Left ventricle myocardium inferior (tissue), 1 donor: Measurements from ENCODE around the gene IQCK. TPM values are rescaled to one million over a fixed set of nuclear protein-coding genes. Genes with fewer than 3 reads are reported as not detected.
A peak's percentile ranks its signal among the peaks of the same experiment; 100 is the strongest.

Experiments used
- DNase-seq: peaks from one replicate; pipeline ENCODE4 v3.0.0-alpha.2; 2020
- H3K27ac ChIP-seq: fragments of 200-600 bp; replicated peaks from 2 replicates; pipeline ENCODE4 v1.8.0; 2021
- H3K27me3 ChIP-seq: fragments of 200-600 bp; 2 replicates; pipeline ENCODE4 v1.8.0; 2021; ENCODE audit warnings: low read depth
- H3K36me3 ChIP-seq: fragments of 200-600 bp; 2 replicates; pipeline ENCODE4 v1.8.0; 2021
- H3K4me1 ChIP-seq: fragments of 200-600 bp; 2 replicates; pipeline ENCODE4 v1.8.0; 2021
- H3K4me3 ChIP-seq: fragments of 200-600 bp; 2 replicates; pipeline ENCODE4 v1.8.0; 2021; ENCODE audit warnings: mild to moderate bottlenecking, moderate library complexity
- H3K9me3 ChIP-seq: fragments of 200-600 bp; replicated peaks from 2 replicates; pipeline ENCODE4 v1.8.0; 2021
- intact Hi-C: fragments of 100-400 bp; cut with micrococcal nuclease; formaldehyde crosslinking; loops from one replicate; pipeline ENCODE4 v1.11.0; 2022
- total RNA-seq: library from RNA; stranded (reverse); fragmentation: NEBNext Ultra II Directional; extraction: Animal tissue kit (Norgen Biotek cat#: 25700); gene quantifications from one replicate; pipeline ENCODE4 v1.2.1, GENCODE V29; 2021
- TF ChIP-seq, protein P1 (sequence below): fragments of 200-600 bp; IDR thresholded peaks from 2 replicates; pipeline ENCODE4 v1.8.0; 2021; ENCODE audit warnings: antibody characterized with exemption, mild to moderate bottlenecking, borderline replicate concordance
- donor health status: DM: no; HTN: yes; CAD: no; lungs with severe emphysema.

IQCK gene
- total RNA-seq, 1 donor from 2014 or later: 6.0 TPM

DNA sequence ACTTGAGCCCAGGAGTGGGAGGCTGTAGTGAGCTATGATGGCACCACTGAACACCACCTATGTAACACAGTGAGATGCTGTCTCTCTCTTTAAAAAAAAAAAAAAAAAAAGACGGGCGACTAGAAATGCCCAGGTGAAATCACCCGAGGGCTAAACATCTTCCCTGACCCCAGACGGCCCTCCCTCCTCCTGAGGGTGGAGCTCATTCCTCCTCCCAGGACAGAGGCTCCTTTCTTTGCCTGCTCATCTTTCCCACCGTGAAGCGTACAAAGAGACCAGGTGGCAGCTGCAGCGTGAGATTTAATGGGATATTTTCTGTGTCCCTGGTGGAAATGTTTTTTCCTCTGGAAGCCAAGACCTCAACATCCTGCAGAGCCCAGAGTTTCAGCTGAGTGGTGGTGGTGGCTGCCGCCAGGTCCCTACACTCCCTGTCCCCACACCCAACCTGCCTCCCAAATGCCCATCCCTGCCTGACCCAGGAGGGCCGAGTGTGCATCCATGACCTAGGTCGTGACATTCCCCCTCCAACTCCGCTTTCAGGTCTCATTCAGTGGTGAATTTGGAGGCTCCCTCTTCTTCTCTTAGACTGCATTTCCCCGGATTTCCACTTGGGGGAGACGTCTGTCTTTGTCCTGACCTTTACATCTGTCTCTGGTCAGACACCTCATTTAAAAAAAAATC is 181.0 kb downstream of the IQCK start:
- TF ChIP-seq, protein P1, sequence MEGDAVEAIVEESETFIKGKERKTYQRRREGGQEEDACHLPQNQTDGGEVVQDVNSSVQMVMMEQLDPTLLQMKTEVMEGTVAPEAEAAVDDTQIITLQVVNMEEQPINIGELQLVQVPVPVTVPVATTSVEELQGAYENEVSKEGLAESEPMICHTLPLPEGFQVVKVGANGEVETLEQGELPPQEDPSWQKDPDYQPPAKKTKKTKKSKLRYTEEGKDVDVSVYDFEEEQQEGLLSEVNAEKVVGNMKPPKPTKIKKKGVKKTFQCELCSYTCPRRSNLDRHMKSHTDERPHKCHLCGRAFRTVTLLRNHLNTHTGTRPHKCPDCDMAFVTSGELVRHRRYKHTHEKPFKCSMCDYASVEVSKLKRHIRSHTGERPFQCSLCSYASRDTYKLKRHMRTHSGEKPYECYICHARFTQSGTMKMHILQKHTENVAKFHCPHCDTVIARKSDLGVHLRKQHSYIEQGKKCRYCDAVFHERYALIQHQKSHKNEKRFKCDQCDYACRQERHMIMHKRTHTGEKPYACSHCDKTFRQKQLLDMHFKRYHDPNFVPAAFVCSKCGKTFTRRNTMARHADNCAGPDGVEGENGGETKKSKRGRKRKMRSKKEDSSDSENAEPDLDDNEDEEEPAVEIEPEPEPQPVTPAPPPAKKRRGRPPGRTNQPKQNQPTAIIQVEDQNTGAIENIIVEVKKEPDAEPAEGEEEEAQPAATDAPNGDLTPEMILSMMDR: peak; percentile 80
- no peaks in the 10 kb centered on the region for H3K4me1 ChIP-seq
- no peak overlapping the region for H3K4me3 ChIP-seq
- H3K9me3 ChIP-seq: no peaks in the 10 kb centered on the region
- H3K36me3 ChIP-seq: no peaks in the 10 kb centered on the region
- intact Hi-C loops: no loop called here
- H3K27me3 ChIP-seq: peaks cover 15% of the 10 kb centered on the region
- DNase-seq: no peak
- no peak overlapping the region for H3K27ac ChIP-seq

DNA sequence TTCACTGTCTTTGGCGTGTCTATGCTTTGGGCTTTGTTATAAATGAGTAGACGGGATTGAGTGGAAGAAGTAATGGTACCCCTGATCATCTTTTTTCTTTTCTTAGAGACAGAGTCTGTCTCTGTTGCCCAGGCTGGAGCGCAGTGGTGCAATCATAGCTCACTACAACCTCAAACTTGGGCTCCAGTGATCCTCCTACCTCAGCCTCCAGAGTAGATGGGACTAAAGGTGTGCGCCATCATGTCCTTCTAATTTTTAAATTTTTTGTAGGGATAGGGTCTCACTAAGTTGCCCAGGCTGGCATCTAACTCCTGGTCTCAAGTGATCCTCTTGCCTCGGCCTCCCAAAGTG is 181.5 kb downstream of the IQCK start:
- DNase-seq: no peak
- H3K27me3 ChIP-seq: peaks cover 15% of the 10 kb centered on the region
- H3K4me3 ChIP-seq: no peak overlapping the region
- H3K27ac ChIP-seq: no peak overlapping the region
- TF ChIP-seq, protein P1: no peak
- no peaks in the 10 kb centered on the region for H3K9me3 ChIP-seq
- H3K4me1 ChIP-seq: no peaks in the 10 kb centered on the region
- intact Hi-C loops: no loop called here
- H3K36me3 ChIP-seq: no peaks in the 10 kb centered on the region

- H3K4me1 ChIP-seq: no peaks in the 10 kb centered on the region
- no peak overlapping the region for H3K27ac ChIP-seq
- intact Hi-C loops: loop anchor here (10.0 kb wide), 1 partner anchor 484 kb away; no protein-coding TSS in a partner anchor
- no peak overlapping the region for H3K4me3 ChIP-seq
- peaks cover 19% of the 10 kb centered on the region for H3K27me3 ChIP-seq
- TF ChIP-seq, protein P1: no peak
- DNase-seq: no peak
- no peaks in the 10 kb centered on the region for H3K9me3 ChIP-seq
- H3K36me3 ChIP-seq: no peaks in the 10 kb centered on the region
Measured at GRCh38 chr16:19901164-19901563, 183.1 kb downstream of the IQCK start.

DNA sequence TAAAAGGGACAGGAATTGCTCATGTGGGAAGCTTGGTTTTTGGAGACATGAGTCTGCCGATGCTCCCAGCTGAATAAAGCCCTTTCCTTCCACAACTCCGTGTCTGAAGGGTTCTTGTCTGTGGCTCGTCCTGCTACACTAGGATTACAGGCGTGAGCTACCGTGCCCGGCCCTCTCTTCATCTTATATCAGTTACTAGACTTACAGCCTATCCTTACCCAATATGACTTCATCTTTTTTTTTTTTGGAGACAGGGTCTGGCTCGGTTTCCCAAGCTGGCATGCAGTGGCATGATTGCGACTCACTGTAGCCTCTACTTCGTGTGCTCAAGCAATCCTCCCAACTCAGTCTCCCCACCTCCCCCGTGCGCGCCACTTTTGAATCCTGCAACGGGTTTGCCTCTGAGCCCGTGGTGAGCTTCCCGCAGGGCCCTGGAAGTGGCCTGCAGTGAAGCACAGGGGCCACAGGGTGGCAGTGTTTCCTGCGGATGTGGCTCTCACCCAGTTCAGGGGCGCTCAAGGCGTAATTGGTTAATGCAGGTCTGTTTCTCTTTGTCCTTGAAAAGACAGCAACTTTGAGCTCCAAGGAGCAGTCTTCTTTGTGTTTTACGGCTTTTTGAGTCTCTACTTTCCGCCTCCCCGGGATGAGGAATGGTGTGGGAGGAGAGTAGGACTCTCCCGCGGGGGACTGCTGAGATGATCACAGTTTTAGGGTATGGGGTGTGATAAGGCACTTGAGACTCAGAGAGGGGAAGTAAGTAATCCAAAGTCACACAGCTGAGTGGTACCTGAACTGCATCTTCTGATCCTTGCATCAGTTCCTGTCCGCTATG is 189.3 kb downstream of the IQCK start:
- TF ChIP-seq, protein P1: peak; percentile 97
- Histone ChIP-seq H3K36me3 (no peaks in the 10 kb centered on the region), H3K27me3 (peaks cover 38% of the 10 kb centered on the region), H3K4me1 (peaks cover 4% of the 10 kb centered on the region), H3K9me3 (no peaks in the 10 kb centered on the region), H3K4me3 (no peak overlapping the region), H3K27ac (no peak overlapping the region)
- intact Hi-C loops: loop anchor here (10.0 kb wide), 1 partner anchor 477 kb away; no protein-coding TSS in a partner anchor
- DNase-seq: peak; percentile 51

Other genes starting within 250 kb of the IQCK start
- 126 TPM for gene GDE1, start 196.2 kb upstream of the IQCK start, total RNA-seq
- gene CCP110, start 194.3 kb upstream of the IQCK start, total RNA-seq: 8.4 TPM
- gene VPS35L, start 162.6 kb upstream of the IQCK start, total RNA-seq: 23.8 TPM
- 6.7 TPM for gene KNOP1, start within 50 bp of the IQCK start, total RNA-seq
- 82.3 TPM for gene GPRC5B, start 166.6 kb downstream of the IQCK start, total RNA-seq